K562 (cell line): ENCODE results near the gene VSIG10L. TPM values are rescaled to one million over a fixed set of nuclear protein-coding genes. Genes with fewer than 3 reads are reported as not detected.

Experiments
- ATAC-seq: fragments of 200-7000 bp; cut with Tn5 transposase; 3 replicates; pipeline ENCODE4 v1.9.1; 2020; ENCODE audit warnings: moderate library complexity
- BruUV-seq: library from RNA; stranded (reverse); fragments of 400-500 nt; replicated peaks from 2 replicates; lab custom pipeline; 2021; lab: Mats Ljungman, UMichigan
- CTCF ChIA-PET: fragments of 300-600 bp; formaldehyde crosslinking; extraction: SDS; loops from one replicate; lab custom pipeline; 2021; ENCODE audit warnings: low intra/inter-chr PET ratio; lab: Yijun Ruan, JAX
- POLR2A ChIA-PET: fragments of 300-600, 350-650 bp; sonication (Branson Sonifier 250); formaldehyde crosslinking; extraction: SDS; loops from one replicate; lab custom pipeline; 2021; ENCODE audit warnings: antibody characterized with exemption, inconsistent platforms; lab: Yijun Ruan, JAX
- DNase-seq, 4 experiments: peaks; one replicate each; pipeline versions ENCODE4 v3.0.0 to v3.0.0-alpha.2; 2011 to 2018; ENCODE audit warnings: low spot score in 3 of 4, mixed read lengths in 3 of 4; ENCODE audit errors: extremely low read depth in 1 of 4
- FAIRE-seq: peaks from 2 replicates; lab custom pipeline; 2011; peaks lifted over from hg19 to GRCh38; lab: Jason Lieb, UNC
- H2AFZ ChIP-seq: 2 replicates; pipeline ENCODE4 v1.6.0; 2011; ENCODE audit warnings: low read depth, low read length, control low read depth, inconsistent platforms
- H3K27ac ChIP-seq: fragments of 200-600 bp; 3 replicates; pipeline ENCODE4 v1.8.0; 2011; ENCODE audit warnings: low read depth, mild to moderate bottlenecking, control low read depth, inconsistent platforms, low read length, moderate library complexity, mixed read lengths; ENCODE audit errors: extremely low read depth
- H3K27me3 ChIP-seq, 2 experiments: fragments of 300-600 bp in 1 of 2; 2 replicates in 1 of 2; 3 replicates in 1 of 2; pipeline versions ENCODE4 v1.6.0 to v1.8.0; 2011; ENCODE audit warnings: inconsistent platforms in 2 of 2, low read length in 2 of 2, mild to moderate bottlenecking in 1 of 2, mixed read lengths in 1 of 2, moderate library complexity in 1 of 2; ENCODE audit not compliant: control insufficient read depth in 2 of 2, insufficient read depth in 2 of 2
- H3K36me3 ChIP-seq: fragments of 300-600 bp; 3 replicates; pipeline ENCODE4 v1.8.0; 2011; ENCODE audit warnings: mild to moderate bottlenecking, low read length, inconsistent platforms; ENCODE audit not compliant: control insufficient read depth, insufficient read depth
- H3K4me1 ChIP-seq, 2 experiments: fragments of 200-600 bp in 1 of 2; replicated peaks in 1 of 2; 2 replicates in 1 of 2; 3 replicates in 1 of 2; pipeline versions ENCODE4 v1.5.1 to v1.8.0; 2011; ENCODE audit warnings: inconsistent platforms in 2 of 2, low read length in 2 of 2, mild to moderate bottlenecking in 1 of 2, mixed read lengths in 1 of 2, moderate library complexity in 1 of 2; ENCODE audit not compliant: control insufficient read depth in 2 of 2, insufficient read depth in 2 of 2
- H3K4me2 ChIP-seq: 2 replicates; pipeline ENCODE4 v1.6.1; 2011; ENCODE audit warnings: low read length, control low read depth, inconsistent platforms, mixed read lengths; ENCODE audit not compliant: insufficient read depth
- H3K4me3 ChIP-seq: fragments of 200-600 bp; sonication (generic), shearing (Covaris generic); 2 replicates; pipeline ENCODE4 v1.5.1; 2016; ENCODE audit warnings: control low read depth, inconsistent platforms
- H3K79me2 ChIP-seq: fragments of 200-600 bp; 3 replicates; pipeline ENCODE4 v1.8.0; 2011; ENCODE audit warnings: low read length, inconsistent platforms; ENCODE audit not compliant: control insufficient read depth, insufficient read depth
- H3K9ac ChIP-seq, 2 experiments: 2 replicates each; pipeline versions ENCODE4 v1.6.0 to v1.6.1; 2011; ENCODE audit warnings: low read depth in 2 of 2, low read length in 2 of 2, control low read depth in 1 of 2, inconsistent platforms in 1 of 2, mild to moderate bottlenecking in 1 of 2, mixed read lengths in 1 of 2; ENCODE audit not compliant: insufficient read depth in 1 of 2
- H3K9me1 ChIP-seq: one replicate; pipeline ENCODE4 v1.6.0; 2011; ENCODE audit warnings: inconsistent platforms, mild to moderate bottlenecking, low read length, moderate library complexity; ENCODE audit not compliant: control insufficient read depth, insufficient read depth
- H3K9me3 ChIP-seq: replicated peaks from 2 replicates; pipeline ENCODE4 v1.5.1; 2011; ENCODE audit warnings: low read depth, low read length, inconsistent platforms; ENCODE audit not compliant: control insufficient read depth, insufficient read depth
- H4K20me1 ChIP-seq: replicated peaks from 2 replicates; pipeline ENCODE4 v1.6.1; 2011; ENCODE audit warnings: low read length, inconsistent platforms, mixed read lengths; ENCODE audit not compliant: control insufficient read depth, insufficient read depth
- CSDE1 ChIP-seq, 2 experiments: fragments of 450-650 bp; IDR thresholded peaks; 2 replicates each; pipeline ENCODE4 v1.6.1; 2016; ENCODE audit warnings: mild to moderate bottlenecking in 1 of 2
- EHMT2 ChIP-seq: fragments of 450-650 bp; IDR thresholded peaks from 2 replicates; pipeline ENCODE4 v1.6.1; 2018; ENCODE audit warnings: antibody characterized with exemption
- MEF2D ChIP-seq: conservative IDR thresholded peaks from 2 replicates; pipeline ENCODE4 v1.6.1; 2016; ENCODE audit warnings: low read depth, missing genetic modification characterization, missing compliant biosample characterization
- POLR2H ChIP-seq: IDR thresholded peaks from 2 replicates; pipeline ENCODE4 v1.6.1; 2016; ENCODE audit warnings: missing genetic modification characterization, low read depth, mild to moderate bottlenecking, control low read depth, missing compliant biosample characterization, moderate library complexity
- SPI1 ChIP-seq: IDR thresholded peaks from 2 replicates; pipeline ENCODE4 v1.6.1; 2011; ENCODE audit warnings: low read depth, low read length, control low read depth, borderline replicate concordance
- TBL1XR1 ChIP-seq, 2 experiments: IDR thresholded peaks; 2 replicates each; pipeline ENCODE4 v1.6.1; 2012; ENCODE audit warnings: improper control_type of control experiment in 2 of 2, low read length in 2 of 2, mild to moderate bottlenecking in 1 of 2
- ZSCAN32 ChIP-seq: fragments of 450-650 bp; formaldehyde crosslinking; IDR thresholded peaks from 2 replicates; pipeline ENCODE4 v1.4.0; 2020; ENCODE audit warnings: mild to moderate bottlenecking, moderate library complexity
- WGBS: fragments of 100-300 bp; shearing (Covaris generic); methylation state at CpG from one replicate; pipeline ENCODE4 v1.1.6; 2016; ENCODE audit warnings: low coverage, mixed read lengths; ENCODE audit not compliant: insufficient coverage; ENCODE audit errors: missing lambda C conversion rate; 5-methylcytosine and 5-hydroxymethylcytosine counted together
- in situ Hi-C: fragments of 300-500 bp; cut with MboI; formaldehyde crosslinking; loops from 4 replicates; pipeline ENCODE4 v1.15.0; 2018; ENCODE audit warnings: inconsistent platforms, mixed read lengths
- intact Hi-C: fragments of 100-400 bp; cut with micrococcal nuclease; formaldehyde crosslinking; loops from 2 replicates; pipeline ENCODE4 v1.14.2; 2022
- polyA plus RNA-seq, 8 experiments: library from polyadenylated mRNA; depleted of rRNA in 4 of 8; stranded (reverse) in 5 of 8; unstranded in 3 of 8; fragments of >200 nt; fragmentation: Nextera tagmentation in 2 of 8; fragmentation: Illumina TruSeq in 1 of 8; extraction: Ambion mirVana in 2 of 8; extraction: Trizol in 1 of 8; gene quantifications; 2 replicates each; pipeline versions ENCODE4 v1.2.1 to v1.2.3, GENCODE V29; 2011 to 2014; ENCODE audit warnings: inconsistent platforms in 1 of 8, missing spikeins in 1 of 8
- total RNA-seq, 7 experiments: library from RNA; depleted of rRNA in 6 of 7; stranded (reverse); fragments of >200 nt in 6 of 7; fragmentation: Illumina TruSeq in 2 of 7; extraction: Trizol in 2 of 7; gene quantifications; 2 replicates each; pipeline versions ENCODE4 v1.2.1 to v1.2.3, GENCODE V29; 2011 to 2021; ENCODE audit warnings: low replicate concordance in 1 of 7

VSIG10L gene
- total and polyA plus RNA-seq, 9 of the 15 experiments (the other 6 are each of a cell fraction or from before 2014, with no cell fraction given), result 1.1 to 7.6 (median 2.2) TPM

- FAIRE-seq (no peak), DNase-seq (no peak), ATAC-seq (no peak)
- intact Hi-C loops (no loop called here), in situ Hi-C loops (no loop called here)
- H4K20me1 ChIP-seq, result 0 out of 2 replicates have a peak, but pooled peaks cover 2% of the 10 kb centered on the region
- no peak overlapping the region for H2AFZ ChIP-seq
- no peaks in the 10 kb centered on the region for H3K9me1 ChIP-seq
- no peak overlapping the region for H3K4me2 ChIP-seq
- no peak overlapping the region for H3K27ac ChIP-seq
- peaks cover 32% of the 10 kb centered on the region for H3K79me2 ChIP-seq
- H3K27me3 ChIP-seq, result no peaks in the 10 kb centered on the region
- ChIA-PET CTCF (no interaction called here), POLR2A (interaction anchor here (0.7 to 1.4 kb wide), 6 partner anchors 9 to 49 kb away, joined by 3 to 5 read pairs (median 3); partner anchors contain the start of genes C19orf84, LIM2 and VSIG10L)
- no TSS peak for BruUV-seq
- H3K9me3 ChIP-seq, result no peaks in the 10 kb centered on the region
- peaks cover 18 to 22% of the 10 kb centered on the region in 2 experiments; a peak in 4 of 5 replicates for H3K4me1 ChIP-seq
- peak overlapping the region in 1 of 2 experiments; percentile 0; a peak in 1 of 4 replicates for H3K9ac ChIP-seq
- whole genome bisulfite sequencing, result 92% methylated on average over 4 of the region's 4 CpGs
- no peak for TF ChIP-seq POLR2H (tag)
- TF ChIP-seq SPI1, result no peak
- TF ChIP-seq ZSCAN32 (CRISPR knock-in tag), result no peak
- no peak for TF ChIP-seq TBL1XR1 (IDR thresholded peaks at IDR 0.05; ENCODE audit: low read length in 2 of 2)
- no peak for TF ChIP-seq CSDE1 (IDR thresholded peaks at IDR 0.05)
- no peak for TF ChIP-seq EHMT2
- no peak for TF ChIP-seq MEF2D (tag)
- peaks cover 6% of the 10 kb centered on the region; the same call in 2 of the 3 replicates for H3K36me3 ChIP-seq
- H3K4me3 ChIP-seq, result no peak overlapping the region
Observed at GRCh38 chr19:51359294-51359693, 17.4 kb upstream of the VSIG10L start.
